ENCODE results near the gene GALNT11.

Gene GALNT11

DNA sequence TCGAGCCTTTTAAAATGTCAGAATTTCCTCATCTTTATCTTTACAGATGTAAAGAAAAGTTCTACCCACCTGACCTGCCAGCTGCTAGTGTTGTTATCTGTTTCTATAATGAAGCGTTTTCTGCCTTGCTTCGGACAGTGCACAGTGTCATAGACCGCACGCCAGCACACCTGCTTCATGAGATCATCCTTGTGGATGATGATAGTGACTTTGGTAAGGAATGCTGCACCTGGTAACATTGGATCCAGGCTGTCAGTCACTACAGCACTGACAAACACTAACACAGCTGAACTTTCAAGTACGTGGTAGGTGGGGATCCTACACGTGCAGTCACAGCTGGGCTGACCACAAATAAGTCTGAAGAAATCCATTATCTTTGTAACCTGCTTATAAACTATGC, 77.6 kb downstream of the GALNT11 start:
- H3K27ac ChIP-seq, result no peak overlapping the region
- H3K36me3 ChIP-seq, result peaks cover 19% of the 10 kb centered on the region
- no peaks in the 10 kb centered on the region for H3K9me3 ChIP-seq
- no peaks in the 10 kb centered on the region for H3K4me1 ChIP-seq (ENCODE audit: control insufficient read depth in 1 of 2, insufficient read depth in 1 of 2, low read depth in 1 of 2, low read length in 1 of 2)
- H3K27me3 ChIP-seq, result no peaks in the 10 kb centered on the region
- TF ChIP-seq, protein P1, sequence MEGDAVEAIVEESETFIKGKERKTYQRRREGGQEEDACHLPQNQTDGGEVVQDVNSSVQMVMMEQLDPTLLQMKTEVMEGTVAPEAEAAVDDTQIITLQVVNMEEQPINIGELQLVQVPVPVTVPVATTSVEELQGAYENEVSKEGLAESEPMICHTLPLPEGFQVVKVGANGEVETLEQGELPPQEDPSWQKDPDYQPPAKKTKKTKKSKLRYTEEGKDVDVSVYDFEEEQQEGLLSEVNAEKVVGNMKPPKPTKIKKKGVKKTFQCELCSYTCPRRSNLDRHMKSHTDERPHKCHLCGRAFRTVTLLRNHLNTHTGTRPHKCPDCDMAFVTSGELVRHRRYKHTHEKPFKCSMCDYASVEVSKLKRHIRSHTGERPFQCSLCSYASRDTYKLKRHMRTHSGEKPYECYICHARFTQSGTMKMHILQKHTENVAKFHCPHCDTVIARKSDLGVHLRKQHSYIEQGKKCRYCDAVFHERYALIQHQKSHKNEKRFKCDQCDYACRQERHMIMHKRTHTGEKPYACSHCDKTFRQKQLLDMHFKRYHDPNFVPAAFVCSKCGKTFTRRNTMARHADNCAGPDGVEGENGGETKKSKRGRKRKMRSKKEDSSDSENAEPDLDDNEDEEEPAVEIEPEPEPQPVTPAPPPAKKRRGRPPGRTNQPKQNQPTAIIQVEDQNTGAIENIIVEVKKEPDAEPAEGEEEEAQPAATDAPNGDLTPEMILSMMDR (IDR thresholded peaks at IDR 0.05), result no peak
- H3K4me3 ChIP-seq (ENCODE audit: low read depth in 1 of 2, low read length in 1 of 2), result no peak overlapping the region

DNA sequence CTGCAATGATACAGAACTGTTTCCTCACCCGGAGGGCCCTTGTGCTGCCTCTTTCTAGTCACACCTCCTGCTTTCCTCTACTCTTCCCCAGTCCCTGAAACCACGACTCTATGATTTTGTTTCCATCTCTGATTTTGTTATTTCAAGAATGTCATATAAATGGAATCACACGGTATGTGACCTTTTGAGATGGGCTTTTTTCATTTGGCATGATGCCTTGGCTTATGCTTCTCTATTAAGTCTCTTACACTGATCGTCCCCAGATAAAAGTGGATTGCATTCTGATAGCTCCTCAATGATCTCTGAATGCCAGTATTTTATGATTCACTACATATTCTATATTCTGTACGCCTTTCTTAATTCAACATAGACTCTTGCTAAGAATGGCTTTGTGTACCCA, 78.2 kb downstream of the GALNT11 start:
- no peaks in the 10 kb centered on the region for H3K4me1 ChIP-seq (ENCODE audit: control insufficient read depth in 1 of 2, insufficient read depth in 1 of 2, low read depth in 1 of 2, low read length in 1 of 2)
- no peaks in the 10 kb centered on the region for H3K27me3 ChIP-seq
- no peak overlapping the region for H3K27ac ChIP-seq
- H3K9me3 ChIP-seq, result no peaks in the 10 kb centered on the region
- peaks cover 23% of the 10 kb centered on the region for H3K36me3 ChIP-seq
- TF ChIP-seq, protein P1 (IDR thresholded peaks at IDR 0.05), result no peak
- H3K4me3 ChIP-seq (ENCODE audit: low read depth in 1 of 2, low read length in 1 of 2), result no peak overlapping the region

DNA sequence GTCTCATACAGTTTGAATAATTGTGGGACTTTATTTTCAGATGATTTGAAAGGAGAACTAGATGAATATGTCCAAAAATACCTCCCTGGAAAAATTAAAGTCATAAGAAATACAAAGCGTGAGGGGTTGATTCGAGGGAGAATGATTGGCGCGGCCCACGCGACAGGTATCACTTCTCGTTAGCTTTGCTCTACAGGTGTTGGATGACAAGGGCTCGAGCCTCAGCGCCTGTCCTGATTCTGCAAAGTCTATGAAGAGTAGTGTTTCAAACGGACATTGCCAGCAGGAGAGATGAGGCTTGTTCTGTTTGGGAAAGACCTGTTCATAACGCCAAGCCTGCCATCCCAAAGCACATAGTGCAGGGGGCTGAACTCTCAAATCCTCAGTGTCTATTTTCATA, 79.7 kb downstream of the GALNT11 start:
- Histone ChIP-seq H3K9me3 (no peaks in the 10 kb centered on the region), H3K36me3 (peaks cover 23% of the 10 kb centered on the region), H3K27ac (no peak overlapping the region), H3K27me3 (no peaks in the 10 kb centered on the region), H3K4me3 (ENCODE audit: low read depth in 1 of 2, low read length in 1 of 2) (no peak overlapping the region), H3K4me1 (ENCODE audit: control insufficient read depth in 1 of 2, insufficient read depth in 1 of 2, low read depth in 1 of 2, low read length in 1 of 2) (no peaks in the 10 kb centered on the region)
- TF ChIP-seq, protein P1 (IDR thresholded peaks at IDR 0.05), result no peak

DNA sequence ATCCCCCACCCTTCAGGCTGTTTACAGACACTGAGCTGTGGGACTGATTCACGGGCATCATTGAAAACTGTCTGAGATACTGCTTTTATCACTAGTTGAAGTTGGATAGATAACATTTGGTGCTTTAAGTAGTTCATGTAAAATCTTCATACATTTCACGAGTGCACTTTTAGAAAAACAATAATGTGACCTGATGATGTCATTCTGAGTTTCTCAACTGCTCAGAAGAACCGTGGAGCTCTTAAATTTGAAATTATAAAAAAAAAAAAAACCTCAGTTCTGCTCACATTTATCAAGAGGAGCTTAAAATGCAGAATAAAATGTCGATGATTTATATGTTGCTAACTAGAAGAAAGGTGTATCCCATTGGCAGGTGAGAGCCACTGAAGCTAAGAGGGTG, 81.5 kb downstream of the GALNT11 start:
- H3K27ac ChIP-seq, result no peak overlapping the region
- H3K36me3 ChIP-seq, result peaks cover 15% of the 10 kb centered on the region
- H3K4me1 ChIP-seq (ENCODE audit: control insufficient read depth in 1 of 2, insufficient read depth in 1 of 2, low read depth in 1 of 2, low read length in 1 of 2), result no peaks in the 10 kb centered on the region
- TF ChIP-seq, protein P1 (IDR thresholded peaks at IDR 0.05), result no peak
- H3K4me3 ChIP-seq (ENCODE audit: low read depth in 1 of 2, low read length in 1 of 2), result no peak overlapping the region
- no peaks in the 10 kb centered on the region for H3K27me3 ChIP-seq
- no peaks in the 10 kb centered on the region for H3K9me3 ChIP-seq

DNA sequence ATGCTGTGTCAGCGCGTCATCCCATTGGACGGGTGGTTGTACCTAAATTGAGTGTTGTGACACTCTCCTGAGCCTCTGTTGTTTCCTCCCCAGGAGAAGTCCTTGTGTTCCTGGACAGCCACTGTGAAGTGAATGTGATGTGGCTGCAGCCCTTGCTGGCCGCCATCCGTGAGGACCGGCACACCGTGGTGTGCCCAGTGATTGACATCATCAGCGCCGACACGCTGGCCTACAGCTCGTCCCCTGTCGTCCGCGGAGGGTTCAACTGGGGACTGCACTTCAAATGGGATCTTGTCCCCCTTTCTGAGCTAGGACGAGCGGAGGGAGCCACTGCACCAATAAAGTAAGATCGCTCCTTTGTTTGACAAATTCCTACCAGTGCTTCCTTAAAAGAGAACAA, 82.5 kb downstream of the GALNT11 start:
- Histone ChIP-seq H3K36me3 (peaks cover 15% of the 10 kb centered on the region), H3K4me1 (ENCODE audit: control insufficient read depth in 1 of 2, insufficient read depth in 1 of 2, low read depth in 1 of 2, low read length in 1 of 2) (no peaks in the 10 kb centered on the region), H3K4me3 (ENCODE audit: low read depth in 1 of 2, low read length in 1 of 2) (no peak overlapping the region), H3K27me3 (no peaks in the 10 kb centered on the region), H3K27ac (no peak overlapping the region), H3K9me3 (no peaks in the 10 kb centered on the region)
- TF ChIP-seq, protein P1 (IDR thresholded peaks at IDR 0.05), result no peak

DNA sequence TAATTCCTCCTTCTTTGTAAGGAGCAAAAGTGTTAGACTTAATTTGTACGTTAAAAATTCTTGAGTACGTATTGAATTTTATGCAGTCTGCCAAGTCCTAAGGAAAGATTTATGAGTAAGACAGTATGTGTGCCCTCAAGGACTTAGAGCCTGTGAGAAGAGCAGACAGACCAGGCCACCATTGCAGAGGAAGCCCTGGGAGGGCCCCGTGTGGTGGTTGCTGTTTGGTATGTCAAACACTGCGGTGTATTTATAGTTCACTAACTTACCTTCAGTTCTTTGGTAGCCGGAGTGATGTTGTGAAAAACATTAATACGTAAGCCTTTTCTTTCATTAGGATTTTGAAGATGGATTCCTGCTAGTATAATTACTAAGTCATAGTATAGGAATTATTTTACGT, 82.9 kb downstream of the GALNT11 start:
- H3K4me1 ChIP-seq (ENCODE audit: control insufficient read depth in 1 of 2, insufficient read depth in 1 of 2, low read depth in 1 of 2, low read length in 1 of 2), result no peaks in the 10 kb centered on the region
- H3K27me3 ChIP-seq, result no peaks in the 10 kb centered on the region
- no peak overlapping the region for H3K4me3 ChIP-seq (ENCODE audit: low read depth in 1 of 2, low read length in 1 of 2)
- H3K9me3 ChIP-seq, result no peaks in the 10 kb centered on the region
- H3K27ac ChIP-seq, result no peak overlapping the region
- TF ChIP-seq, protein P1 (IDR thresholded peaks at IDR 0.05), result no peak
- peaks cover 11% of the 10 kb centered on the region for H3K36me3 ChIP-seq

Measured in neutrophil (primary cell).